Iris pigment epithelial cell (primary cell): ENCODE measurements around the gene SLK.

Experiments used
- DNase-seq: peaks from one replicate; pipeline ENCODE4 v3.0.0-alpha.2; 2011; ENCODE audit warnings: low read depth

SLK gene

DNA sequence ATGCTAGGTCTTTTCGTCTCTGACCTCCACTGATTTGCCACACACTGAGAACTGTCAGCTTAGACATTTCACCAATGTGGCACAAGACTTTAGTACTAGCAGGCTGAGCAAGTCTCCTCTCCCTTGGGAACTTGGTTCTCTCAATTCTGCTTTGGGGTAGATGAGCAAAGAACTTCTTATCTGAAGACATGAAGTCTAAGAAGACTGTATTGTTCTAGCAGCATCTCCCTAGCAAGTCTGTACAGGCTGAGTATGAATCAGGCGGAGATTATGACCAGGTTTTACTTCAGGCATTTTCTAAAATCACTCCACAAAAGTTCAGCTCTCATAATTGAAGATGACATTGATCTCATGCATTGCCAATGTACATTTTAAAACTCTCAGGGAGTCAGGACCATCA lies 25.1 kb upstream of the SLK start:
- no peak for DNase-seq

DNA sequence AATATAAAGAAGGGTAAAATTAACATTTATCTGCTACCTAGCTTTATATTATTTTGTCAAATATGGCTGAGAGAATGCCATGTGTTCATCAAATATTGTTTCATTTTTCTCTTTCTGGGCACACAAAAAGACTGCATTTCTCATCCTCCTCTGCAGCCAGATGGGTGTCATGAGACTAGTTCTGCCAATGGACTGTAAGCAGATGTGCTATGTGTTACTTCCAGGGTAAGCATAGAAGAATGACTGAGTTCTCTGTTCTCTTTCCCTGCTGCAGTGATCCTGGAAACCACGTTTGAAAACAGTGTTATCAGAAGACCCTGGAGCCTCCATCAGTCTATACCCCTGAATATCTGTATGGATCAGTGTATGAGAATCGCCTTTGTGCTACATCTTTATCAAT lies 24.1 kb upstream of the SLK start:
- no peak for DNase-seq

DNA sequence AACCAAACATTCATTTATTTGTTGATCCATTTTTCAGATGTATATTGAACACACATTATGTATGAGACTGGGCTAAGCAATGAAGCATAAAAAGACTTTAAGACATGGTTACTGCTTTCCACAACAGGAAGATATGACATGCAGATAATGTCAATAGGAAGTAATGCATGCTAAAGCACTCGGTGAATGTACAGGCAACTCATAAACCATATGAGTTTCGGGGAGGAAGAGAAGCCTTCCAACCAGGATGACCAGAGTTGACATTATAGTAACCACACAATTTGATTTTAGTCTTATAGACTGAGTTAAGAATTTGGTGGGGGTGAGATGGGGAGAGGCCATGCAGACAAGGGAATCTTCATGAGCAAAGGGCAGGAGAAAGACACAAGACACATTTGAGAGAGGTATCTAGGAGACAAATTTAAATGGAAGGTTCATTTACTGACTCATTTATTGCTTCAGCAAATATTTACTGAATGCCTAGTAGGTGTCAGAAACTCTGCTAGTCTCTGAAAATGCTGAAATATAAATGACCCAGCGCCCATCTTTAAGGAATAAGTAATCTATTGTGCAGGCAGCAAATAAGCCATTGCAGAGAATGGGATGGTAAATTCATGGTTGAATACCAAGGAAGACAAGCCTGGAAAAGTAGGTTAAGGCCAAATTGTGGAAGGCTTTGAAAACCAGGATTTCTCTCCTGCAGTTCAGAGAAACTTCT lies 19.0 kb upstream of the SLK start:
- DNase-seq: no peak

DNA sequence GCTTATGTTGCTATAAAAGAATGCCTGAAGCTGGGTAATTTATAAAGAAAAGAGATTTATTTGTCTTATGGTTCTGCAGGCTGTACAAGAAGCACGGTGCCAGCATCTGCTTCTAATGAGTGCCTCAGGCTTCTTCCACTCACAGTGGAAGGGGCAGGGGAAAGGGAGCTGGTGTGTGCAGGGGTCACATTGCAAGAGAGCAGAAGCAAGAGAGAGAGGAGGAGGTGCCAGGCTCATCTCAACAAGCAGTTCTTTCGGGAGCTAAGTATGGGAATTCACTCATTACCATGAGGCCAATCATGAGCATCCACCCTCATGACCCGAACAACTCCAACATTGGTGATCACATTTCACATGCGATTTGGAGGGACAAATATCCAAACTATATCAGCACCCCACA lies 17.2 kb upstream of the SLK start:
- no peak for DNase-seq

DNA sequence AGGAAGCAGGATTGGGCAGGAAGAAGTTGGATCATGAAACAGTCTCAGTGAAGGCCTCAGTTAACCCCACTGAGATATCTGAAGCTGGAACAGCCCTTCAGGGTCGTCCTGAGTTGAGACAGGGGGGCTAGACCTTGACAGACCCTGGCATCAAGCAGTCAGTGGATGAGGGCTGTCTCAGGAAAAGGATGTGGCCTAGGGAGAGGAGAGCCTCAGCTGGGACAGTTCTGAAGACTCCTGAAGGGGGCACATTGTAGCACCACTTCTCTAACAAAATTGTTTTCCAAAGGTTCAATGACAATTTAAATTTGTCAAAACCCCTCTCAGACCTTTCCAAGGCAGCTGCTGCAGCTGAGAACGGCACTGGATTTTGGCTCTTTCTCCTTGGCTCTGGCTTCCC lies 15.8 kb upstream of the SLK start:
- no peak for DNase-seq

DNA sequence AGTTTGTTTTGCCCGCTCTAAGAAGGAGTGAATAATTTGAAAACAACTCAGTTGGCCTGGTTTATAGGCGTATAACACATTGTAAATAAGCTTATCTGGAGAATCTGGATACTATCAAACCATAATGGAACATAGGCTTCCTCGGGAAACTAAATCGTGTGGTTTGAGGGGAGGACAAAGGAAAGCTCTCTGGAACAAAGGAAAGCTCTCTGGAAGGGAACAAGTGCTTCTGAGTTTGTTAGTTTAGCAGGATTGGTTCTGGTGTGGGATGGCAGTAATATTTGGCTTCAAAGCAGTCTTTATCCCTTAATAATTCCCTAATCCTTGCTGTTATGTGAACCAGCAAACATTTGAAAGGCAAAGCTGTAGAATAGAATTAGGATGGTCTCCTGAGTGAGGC lies 15.0 kb upstream of the SLK start:
- DNase-seq: no peak

DNA sequence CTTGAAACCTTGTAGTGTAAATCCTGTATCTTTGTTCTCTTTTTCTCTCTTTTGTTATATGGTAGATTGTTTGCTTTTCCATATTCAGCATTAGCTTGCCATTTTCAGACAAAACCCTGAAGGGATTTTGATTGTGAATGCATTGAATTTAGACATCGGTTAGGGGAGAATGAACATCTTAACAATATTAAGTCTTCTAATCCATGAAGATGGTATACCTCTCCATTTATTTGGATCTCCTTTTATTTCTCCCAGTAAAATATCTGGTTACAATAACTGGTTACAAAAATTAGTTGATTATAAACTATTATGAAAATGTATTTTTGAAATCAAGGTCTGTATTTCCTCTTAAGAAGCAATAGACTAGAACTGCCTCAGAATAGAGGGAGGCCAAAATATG lies 12.4 kb upstream of the SLK start:
- DNase-seq: no peak

DNA sequence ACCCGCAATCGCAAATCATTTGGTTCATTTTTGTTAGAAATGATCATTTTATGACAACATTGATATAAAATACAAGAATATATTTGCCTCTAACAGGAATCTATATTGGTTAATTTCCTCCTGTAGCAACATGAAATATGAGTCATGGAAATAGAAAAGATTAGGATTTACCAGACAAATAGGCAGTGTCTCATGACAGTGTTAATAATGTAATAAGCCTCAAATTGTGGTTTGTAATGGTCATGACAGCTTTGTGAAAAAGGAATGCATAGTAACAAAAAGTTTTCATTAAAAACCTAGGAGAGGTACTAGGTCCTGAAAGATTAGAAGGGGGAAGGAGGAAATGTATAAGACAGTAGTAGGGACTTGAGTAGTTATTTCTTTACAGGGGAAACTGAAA lies 7.9 kb upstream of the SLK start:
- peak; percentile 35 for DNase-seq

DNA sequence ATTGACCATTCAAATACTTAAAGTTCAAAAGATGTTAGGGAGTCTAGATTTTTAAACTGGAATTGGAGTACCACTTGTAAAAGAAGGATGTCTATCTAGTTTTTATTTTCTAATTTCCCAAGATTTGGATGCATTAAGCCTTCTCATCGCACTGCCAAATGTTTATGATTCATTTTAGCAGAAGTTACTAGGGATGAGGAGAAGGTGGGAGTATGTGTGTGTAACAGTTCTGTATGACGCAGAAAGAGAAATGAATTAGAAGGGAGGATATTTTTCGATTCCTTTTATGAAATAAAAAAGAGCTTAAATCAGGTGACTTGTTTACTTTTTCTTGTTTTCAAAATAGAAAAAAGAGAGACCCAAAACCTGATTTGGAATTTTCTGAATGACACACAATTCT lies 6.8 kb upstream of the SLK start:
- DNase-seq: no peak

DNA sequence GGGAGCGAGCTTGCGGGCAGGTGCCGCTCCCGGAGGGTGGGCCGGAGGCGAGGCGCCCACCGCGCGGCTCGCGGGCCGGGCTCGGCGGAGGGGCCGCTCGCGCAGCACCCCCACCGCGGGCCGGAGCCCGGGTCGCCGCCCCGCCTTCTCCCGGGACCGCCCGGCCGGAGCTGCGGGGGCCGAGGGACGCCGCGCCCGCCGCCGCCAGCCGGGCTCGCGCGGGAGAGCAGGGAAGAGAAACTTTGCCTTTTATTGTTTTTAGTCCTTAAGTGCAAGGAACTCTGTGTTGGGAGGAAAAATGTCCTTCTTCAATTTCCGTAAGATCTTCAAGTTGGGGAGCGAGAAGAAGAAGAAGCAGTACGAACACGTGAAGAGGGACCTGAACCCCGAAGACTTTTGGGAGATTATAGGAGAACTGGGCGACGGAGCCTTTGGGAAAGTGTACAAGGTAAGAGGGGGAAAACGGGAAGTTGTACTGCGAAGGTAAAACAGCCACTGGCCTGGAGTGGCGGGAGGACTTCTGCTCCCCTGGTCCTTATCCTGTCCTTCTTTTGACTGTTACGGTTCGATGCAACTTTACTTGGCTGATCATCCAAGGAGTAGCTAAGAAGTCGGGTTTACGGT lies 620 bp downstream of the SLK start:
- peak; percentile 32 for DNase-seq

DNA sequence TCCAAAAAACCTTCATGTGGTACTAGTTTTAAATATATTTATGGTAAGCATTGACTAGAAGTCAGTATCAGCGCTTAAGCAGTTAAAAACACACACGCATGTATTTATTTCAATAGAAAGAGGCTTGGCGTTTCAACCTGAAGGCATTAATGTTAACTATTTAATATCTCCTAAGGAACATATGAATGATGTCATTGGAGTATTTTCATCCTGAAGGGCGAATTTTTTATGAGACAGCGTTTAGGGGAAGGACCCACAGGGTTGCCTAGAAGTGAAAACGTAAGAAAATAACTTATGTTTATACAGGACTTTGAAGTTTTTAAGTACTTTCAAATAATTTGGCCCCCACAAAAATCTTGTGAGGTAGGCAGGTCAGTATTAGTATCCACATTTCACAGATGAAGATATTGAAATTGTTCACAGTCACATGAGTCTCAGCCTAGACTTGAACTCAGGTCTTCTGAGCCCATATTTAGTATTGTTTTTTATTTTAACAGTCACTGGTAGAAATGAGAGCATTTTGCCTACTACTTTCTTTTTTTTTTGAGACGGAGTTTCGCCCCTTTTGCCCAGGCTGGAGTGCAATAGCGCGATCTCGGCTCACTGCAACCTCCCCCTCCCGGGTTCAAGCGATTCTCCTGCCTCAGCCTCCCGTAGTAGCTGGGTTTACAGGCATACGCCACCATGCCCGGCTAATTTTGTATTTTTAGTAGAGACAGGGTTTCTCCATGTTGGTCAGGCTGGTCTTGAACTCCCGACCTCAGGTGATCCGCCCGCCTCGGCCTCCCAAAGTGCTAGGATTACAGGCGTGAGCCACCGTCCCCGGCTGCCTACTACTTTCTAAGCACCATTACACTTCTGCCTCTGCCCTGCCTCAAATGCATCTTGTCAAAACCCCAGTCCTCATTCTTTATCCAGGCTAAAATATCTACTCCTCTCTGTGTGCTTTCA lies 1.8 kb downstream of the SLK start:
- DNase-seq: peak; percentile 33

DNA sequence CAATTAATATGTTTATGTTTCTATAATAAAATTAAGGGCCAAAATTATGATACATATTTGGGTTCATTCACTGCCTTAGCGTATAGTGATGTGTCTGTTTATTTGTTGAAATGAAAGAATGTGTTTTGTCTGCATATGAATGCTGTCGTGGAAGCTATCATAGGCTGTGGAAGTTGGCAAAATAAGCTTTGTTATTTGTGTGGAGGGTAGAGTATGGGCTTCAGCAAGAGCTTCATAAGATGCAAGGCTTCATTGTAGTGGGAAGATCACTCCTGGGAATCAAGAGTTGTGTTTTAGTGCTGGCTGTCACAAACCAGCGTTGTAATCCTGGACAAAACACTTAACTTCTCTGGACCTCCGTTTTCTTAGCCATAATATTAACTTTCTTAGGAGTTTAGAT lies 2.5 kb downstream of the SLK start:
- DNase-seq: no peak

DNA sequence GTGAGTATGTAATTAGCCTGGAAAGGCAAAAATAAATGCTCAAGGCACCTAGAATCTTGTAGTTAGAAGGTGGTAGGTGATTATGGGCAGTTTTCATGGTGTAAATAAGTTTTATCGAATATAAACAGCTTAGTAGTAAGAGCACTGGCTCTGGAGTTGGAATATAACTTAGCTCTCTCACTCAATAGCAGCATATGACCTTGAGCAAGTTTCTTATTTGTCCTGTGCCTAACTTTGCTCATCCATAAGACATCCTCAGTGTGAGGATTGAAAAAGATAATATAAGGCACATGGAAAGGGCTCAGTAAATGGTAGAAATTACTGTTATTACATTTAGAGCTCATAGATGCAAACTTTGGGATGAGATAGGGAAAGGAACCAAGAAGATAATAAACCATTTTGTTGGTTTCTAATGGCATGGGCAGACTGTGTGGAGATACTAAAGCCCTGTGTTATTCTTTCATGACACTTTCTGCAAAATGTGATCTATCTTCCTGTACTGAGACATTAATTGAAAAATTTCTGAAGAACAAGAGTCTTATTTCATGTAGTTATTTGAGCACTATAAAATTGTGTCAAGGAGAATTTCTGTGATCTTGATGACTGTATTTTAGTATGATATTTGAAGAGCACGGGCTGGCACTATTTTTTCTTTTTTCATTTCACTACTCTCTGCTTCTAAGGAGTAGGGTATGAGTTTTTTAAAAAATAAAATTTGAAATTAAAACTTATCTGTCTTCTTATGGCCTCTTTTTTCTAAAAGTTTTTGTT lies 3.1 kb downstream of the SLK start:
- DNase-seq: no peak

DNA sequence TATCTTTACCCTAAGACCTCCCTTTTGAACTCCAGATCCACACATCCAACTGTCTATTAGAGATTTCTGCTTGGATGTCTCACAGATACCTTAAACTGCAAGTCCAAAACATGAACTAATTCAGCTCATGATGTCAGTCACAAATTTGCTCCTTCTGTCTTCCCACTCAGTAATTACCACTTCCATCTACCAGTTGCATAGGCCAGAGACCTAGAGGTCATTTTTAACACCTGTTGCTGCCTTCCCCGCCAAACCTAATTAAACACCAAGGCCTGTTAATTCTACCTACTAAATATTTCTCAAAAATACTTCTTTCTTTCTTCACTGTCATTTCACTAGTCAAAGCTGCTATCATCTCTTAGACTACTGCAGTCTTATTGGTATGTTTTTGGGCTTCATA lies 8.2 kb downstream of the SLK start:
- DNase-seq: no peak

DNA sequence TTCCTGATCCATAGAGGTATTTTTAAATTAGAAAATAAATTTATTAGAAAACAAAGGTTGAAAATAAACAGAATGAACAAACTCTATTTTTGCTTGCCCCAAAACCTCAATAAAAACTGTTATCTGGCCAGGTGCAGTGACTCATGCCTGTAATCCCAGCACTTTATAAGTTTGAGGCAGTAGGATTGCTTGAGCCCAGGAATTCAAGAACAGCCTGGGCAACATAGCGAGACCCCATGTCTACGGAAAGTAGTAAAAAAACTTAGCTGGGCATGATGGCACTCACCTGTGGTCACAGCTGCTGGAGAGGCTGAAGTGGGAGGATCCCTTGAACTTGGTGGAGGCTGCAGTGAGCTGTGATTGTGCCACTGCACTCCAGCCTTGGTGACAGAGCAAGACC lies 10.3 kb downstream of the SLK start:
- DNase-seq: no peak

DNA sequence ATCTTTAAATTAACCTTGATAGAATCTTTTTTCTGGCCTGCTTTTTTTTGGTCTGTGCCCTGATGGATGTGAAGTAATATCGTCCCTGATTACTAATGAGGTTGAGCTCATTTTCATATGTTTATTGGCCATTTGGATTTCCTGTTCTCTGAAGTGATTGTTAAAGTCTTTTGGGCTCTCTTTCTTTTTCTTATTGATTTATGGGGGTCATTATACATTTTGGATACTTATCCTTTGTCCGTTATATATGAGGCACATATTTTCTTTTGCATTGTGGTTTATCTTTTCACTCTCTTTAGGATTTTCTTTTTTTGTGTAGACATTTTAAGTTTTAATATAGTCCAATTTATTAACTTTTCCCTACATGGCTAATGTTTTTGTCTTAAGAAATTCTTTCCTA lies 12.6 kb downstream of the SLK start:
- no peak for DNase-seq

DNA sequence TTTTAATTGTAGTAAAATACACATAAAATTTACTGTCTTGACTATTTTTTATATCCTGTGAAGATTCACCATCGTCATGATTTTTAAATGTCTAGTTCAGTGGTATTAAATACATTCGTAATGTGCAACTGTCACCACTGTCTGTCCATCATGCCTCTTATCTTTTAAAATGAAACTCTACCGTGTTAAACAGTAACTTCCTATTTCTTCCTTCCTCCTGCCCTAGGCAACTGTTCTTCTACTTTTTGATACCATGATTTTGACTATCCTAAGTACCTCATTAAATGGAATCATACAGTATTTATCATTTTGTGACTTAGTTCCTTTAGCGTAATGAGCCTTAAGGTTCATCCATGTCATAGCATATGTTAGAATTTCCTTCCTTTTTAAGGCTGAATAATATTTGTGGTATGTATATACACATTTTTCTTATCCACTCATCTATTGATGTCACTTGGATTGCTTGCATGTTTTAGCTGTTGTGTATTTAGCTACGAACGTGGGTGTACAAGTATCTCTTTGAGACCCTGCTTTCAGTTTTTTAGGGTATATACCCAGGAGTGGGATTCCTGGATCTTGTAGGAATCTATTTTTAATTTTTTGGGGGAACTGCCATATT lies 13.5 kb downstream of the SLK start:
- DNase-seq: peak; percentile 63

DNA sequence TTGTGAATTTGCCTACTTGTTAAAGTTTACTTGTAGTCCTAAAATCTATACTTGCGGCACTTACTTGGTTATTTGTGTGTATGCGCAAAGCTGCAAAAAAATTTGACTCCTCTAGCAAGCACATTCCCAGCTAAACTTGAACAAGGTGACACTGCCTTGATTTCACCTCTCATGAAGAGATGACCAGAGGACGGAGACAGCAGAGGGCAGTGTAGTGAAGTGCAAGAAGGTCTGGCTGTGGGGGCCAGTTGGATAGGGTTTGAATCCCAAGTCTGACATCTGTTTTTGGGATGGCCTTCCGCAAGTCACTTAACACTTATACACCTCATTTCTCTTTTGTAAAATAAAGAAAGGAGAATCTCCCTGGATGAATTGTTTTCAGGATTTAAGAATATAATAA lies 15.7 kb downstream of the SLK start:
- DNase-seq: no peak

DNA sequence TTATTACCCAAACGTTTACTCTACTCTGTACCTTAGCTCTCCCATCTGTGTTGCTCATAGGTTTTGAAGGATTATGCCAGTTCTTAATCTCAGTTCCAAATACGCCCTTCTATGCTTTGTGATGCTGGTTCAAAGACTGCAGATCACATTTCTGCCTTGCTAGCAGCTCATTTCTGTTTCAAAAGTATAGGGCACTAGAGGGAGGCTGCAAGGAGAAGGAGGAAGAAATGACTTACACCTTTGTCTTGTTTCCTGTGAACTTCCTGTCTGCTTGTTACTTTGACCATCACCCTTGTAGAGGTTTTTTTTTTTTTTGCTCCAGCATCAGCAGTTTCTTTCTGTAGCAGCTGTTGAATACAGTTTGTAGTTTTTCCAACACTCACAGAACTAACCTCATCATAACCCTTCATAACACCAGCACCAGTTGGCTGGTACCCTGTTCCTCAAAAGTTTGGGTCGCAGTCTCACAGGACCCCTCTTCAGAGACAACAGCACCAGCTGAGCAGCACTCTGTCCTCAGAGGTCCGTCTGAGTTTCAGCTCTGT lies 16.5 kb downstream of the SLK start:
- no peak for DNase-seq

DNA sequence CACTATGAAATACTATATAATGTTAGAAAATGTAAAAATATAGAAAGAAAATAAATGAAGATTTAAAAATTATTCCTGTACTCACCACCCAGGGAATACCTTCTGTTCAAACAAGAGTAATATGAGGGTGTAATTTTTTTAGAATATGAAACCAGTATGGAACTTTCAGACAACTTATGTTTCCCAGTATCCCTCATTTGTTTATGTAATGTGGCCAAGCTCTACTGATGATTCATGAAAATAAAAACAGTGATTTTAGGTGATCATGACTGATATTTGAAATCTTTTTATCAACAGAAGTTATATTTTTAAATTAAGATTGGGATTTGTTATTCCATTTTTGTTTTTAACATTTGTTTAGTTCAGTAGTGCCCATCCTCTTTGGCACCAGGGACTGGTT lies 18.8 kb downstream of the SLK start:
- peak; percentile 66 for DNase-seq

DNA sequence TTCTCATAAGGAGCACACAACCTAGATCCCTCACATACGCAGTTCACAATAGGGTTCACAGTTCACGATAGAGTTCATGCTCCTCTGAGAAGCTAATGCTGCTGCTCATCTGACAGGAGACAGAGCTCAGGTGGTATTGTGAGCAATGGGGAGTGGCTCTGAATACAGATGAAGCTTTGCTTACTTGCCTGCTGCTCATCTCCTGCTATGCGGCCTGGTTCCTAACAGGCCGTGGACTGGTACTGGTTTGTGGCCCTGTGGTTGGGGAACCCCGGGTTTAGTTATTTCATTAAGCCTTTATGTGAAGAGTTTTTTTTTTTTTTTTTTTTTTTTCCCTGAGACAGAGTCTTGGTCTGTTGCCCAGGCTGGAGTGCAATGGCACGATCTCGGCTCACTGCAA lies 19.4 kb downstream of the SLK start:
- peak; percentile 23 for DNase-seq

DNA sequence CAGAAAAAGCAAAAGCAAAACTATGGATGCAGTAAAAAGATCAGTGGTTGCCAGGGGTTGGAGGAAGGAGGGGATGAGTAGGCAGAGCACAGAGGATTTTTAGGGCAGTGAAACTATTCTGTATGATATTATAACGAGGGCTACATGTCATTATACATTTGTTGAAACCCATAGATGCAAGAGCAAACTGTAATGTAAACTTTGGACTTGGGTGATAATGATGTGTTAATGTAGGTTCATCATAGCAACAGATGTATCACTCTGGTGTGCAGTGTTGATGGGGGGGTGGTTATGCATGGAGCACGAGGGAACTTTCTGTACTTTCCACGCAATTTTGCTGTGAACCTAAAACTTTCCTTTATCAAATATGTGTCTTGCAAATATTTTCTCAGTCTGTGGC lies 23.2 kb downstream of the SLK start:
- DNase-seq: no peak
